ENCODE measurements around the gene ACOT12. TPM values are rescaled to one million over a fixed set of nuclear protein-coding genes. Genes with fewer than 3 reads are reported as not detected.
A peak's percentile ranks its signal among the peaks of the same experiment; 100 is the strongest.

Gene ACOT12
- total and polyA plus RNA-seq, 2 of the 13 experiments (the other 11 are each of a cell fraction or from before 2014, with no cell fraction given), result not detected

GRCh38 chr5:81301271-81302015 is 92.5 kb downstream of the ACOT12 start, which contains the start of gene ZCCHC9 (continued):
- TF ChIP-seq ZNF567 (CRISPR knock-in tag; IDR thresholded peaks at IDR 0.05; ENCODE audit: borderline replicate concordance) (0 out of 2 replicates have a peak, but pooled peaks have one; percentile 52), RELA (CRISPR knock-in tag; IDR thresholded peaks at IDR 0.05) (no peak), NAIF1 (CRISPR knock-in tag; IDR thresholded peaks at IDR 0.05; ENCODE audit: borderline replicate concordance) (no peak), MEIS2 (CRISPR knock-in tag; IDR thresholded peaks at IDR 0.05) (peak; percentile 52), SRSF4 (IDR thresholded peaks at IDR 0.05; ENCODE audit: low read depth, low read length, poor library complexity, severe bottlenecking) (no peak), ZNF335 (CRISPR knock-in tag; IDR thresholded peaks at IDR 0.05) (peak; percentile 67), CCDC6 (CRISPR knock-in tag; IDR thresholded peaks at IDR 0.05) (peak; percentile 85; the same call in 1 of the 2 replicates), PRMT3 (CRISPR knock-in tag; IDR thresholded peaks at IDR 0.05; ENCODE audit: borderline replicate concordance, low read depth) (no peak), ZNF761 (CRISPR knock-in tag; conservative IDR thresholded peaks at IDR 0.05) (no peak), ZFP1 (CRISPR knock-in tag; IDR thresholded peaks at IDR 0.05) (0 out of 2 replicates have a peak, but pooled peaks have one; percentile 85), ZNF143 (CRISPR knock-in tag; IDR thresholded peaks at IDR 0.05) (no peak; the same call in none of the 2 replicates), DMTF1 (CRISPR knock-in tag; IDR thresholded peaks at IDR 0.05) (no peak), MTF1 (CRISPR knock-in tag; IDR thresholded peaks at IDR 0.05) (no peak), IRF9 (CRISPR knock-in tag; IDR thresholded peaks at IDR 0.05; ENCODE audit: borderline replicate concordance) (peak; percentile 57; the same call in 1 of the 2 replicates)
- TF ChIP-seq, protein P1, sequence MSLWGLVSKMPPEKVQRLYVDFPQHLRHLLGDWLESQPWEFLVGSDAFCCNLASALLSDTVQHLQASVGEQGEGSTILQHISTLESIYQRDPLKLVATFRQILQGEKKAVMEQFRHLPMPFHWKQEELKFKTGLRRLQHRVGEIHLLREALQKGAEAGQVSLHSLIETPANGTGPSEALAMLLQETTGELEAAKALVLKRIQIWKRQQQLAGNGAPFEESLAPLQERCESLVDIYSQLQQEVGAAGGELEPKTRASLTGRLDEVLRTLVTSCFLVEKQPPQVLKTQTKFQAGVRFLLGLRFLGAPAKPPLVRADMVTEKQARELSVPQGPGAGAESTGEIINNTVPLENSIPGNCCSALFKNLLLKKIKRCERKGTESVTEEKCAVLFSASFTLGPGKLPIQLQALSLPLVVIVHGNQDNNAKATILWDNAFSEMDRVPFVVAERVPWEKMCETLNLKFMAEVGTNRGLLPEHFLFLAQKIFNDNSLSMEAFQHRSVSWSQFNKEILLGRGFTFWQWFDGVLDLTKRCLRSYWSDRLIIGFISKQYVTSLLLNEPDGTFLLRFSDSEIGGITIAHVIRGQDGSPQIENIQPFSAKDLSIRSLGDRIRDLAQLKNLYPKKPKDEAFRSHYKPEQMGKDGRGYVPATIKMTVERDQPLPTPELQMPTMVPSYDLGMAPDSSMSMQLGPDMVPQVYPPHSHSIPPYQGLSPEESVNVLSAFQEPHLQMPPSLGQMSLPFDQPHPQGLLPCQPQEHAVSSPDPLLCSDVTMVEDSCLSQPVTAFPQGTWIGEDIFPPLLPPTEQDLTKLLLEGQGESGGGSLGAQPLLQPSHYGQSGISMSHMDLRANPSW (CRISPR knock-in tag; IDR thresholded peaks at IDR 0.05; ENCODE audit: borderline replicate concordance), result 0 out of 2 replicates have a peak, but pooled peaks have one; percentile 54
- TF ChIP-seq, protein P2, sequence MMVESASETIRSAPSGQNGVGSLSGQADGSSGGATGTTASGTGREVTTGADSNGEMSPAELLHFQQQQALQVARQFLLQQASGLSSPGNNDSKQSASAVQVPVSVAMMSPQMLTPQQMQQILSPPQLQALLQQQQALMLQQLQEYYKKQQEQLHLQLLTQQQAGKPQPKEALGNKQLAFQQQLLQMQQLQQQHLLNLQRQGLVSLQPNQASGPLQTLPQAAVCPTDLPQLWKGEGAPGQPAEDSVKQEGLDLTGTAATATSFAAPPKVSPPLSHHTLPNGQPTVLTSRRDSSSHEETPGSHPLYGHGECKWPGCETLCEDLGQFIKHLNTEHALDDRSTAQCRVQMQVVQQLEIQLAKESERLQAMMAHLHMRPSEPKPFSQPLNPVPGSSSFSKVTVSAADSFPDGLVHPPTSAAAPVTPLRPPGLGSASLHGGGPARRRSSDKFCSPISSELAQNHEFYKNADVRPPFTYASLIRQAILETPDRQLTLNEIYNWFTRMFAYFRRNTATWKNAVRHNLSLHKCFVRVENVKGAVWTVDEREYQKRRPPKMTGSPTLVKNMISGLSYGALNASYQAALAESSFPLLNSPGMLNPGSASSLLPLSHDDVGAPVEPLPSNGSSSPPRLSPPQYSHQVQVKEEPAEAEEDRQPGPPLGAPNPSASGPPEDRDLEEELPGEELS (CRISPR knock-in tag; IDR thresholded peaks at IDR 0.05), result peak; percentile 61
- TF ChIP-seq, protein P3, sequence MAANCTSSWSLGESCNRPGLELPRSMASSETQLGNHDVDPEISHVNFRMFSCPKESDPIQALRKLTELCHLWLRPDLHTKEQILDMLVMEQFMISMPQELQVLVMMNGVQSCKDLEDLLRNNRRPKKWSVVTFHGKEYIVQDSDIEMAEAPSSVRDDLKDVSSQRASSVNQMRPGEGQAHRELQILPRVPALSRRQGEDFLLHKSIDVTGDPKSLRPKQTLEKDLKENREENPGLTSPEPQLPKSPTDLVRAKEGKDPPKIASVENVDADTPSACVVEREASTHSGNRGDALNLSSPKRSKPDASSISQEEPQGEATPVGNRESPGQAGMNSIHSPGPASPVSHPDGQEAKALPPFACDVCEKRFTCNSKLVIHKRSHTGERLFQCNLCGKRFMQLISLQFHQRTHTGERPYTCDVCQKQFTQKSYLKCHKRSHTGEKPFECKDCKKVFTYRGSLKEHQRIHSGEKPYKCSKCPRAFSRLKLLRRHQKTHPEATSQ (CRISPR knock-in tag; IDR thresholded peaks at IDR 0.05; ENCODE audit: borderline replicate concordance), result peak; percentile 88; the same call in 1 of the 2 replicates
